ENCODE results near the gene CENPL.

DNA sequence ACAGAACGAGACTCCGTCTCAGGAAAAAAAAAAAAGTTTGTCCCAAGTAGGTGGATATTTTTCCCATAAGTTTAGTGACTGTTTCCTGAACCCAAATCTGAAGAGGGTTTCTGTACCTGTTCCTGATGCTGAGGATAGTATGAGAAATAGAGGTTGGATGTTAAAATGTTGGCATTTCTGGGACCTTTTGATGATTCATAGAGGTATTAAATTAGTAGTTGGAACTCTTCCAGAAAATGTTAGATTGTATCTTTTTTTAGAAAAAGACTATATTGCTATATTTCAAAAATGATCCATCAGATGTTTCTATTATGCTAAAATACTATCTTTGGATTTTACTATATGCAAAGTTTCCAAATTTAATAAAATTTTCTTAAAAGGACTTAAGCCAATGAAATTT is 2.9 kb upstream of the CENPL start:
- TF ChIP-seq POLR2A (IDR thresholded peaks at IDR 0.05; ENCODE audit: low read depth, low read length) (no peak), NR2C2 (IDR thresholded peaks at IDR 0.05; ENCODE audit: borderline replicate concordance, control insufficient read depth, insufficient read length, low read depth) (no peak), EP300 (IDR thresholded peaks at IDR 0.05; ENCODE audit: borderline replicate concordance in 1 of 2, control insufficient read depth in 1 of 2, low read depth in 2 of 2, low read length in 2 of 2) (no peak), TAF1 (IDR thresholded peaks at IDR 0.05; ENCODE audit: borderline replicate concordance, low read depth, low read length) (no peak), CBFB (IDR thresholded peaks at IDR 0.05; ENCODE audit: low read depth) (no peak), HDAC2 (IDR thresholded peaks at IDR 0.05) (no peak), FOXK2 (IDR thresholded peaks at IDR 0.05) (no peak), MYC (IDR thresholded peaks at IDR 0.05; ENCODE audit: insufficient read depth, insufficient read length, insufficient replicate concordance, low read length, severe bottlenecking) (no peak), PAX8 (IDR thresholded peaks at IDR 0.05) (no peak)
- TF ChIP-seq, protein P1, sequence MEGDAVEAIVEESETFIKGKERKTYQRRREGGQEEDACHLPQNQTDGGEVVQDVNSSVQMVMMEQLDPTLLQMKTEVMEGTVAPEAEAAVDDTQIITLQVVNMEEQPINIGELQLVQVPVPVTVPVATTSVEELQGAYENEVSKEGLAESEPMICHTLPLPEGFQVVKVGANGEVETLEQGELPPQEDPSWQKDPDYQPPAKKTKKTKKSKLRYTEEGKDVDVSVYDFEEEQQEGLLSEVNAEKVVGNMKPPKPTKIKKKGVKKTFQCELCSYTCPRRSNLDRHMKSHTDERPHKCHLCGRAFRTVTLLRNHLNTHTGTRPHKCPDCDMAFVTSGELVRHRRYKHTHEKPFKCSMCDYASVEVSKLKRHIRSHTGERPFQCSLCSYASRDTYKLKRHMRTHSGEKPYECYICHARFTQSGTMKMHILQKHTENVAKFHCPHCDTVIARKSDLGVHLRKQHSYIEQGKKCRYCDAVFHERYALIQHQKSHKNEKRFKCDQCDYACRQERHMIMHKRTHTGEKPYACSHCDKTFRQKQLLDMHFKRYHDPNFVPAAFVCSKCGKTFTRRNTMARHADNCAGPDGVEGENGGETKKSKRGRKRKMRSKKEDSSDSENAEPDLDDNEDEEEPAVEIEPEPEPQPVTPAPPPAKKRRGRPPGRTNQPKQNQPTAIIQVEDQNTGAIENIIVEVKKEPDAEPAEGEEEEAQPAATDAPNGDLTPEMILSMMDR (IDR thresholded peaks at IDR 0.05 in 2 of 3, conservative IDR thresholded peaks at IDR 0.05 in 1 of 3; ENCODE audit: control insufficient read depth in 2 of 3, extremely low read depth in 1 of 3, insufficient read depth in 1 of 3, low read depth in 3 of 3, low read length in 3 of 3) = no peak

All from GM12878 (cell line).